Measurements from ENCODE around the gene ALOX15.
"Not testable (repeated sequence)": the region's sequence is repeated elsewhere in the genome, so short reads cannot be mapped to it uniquely, and the experiment has no call there.

Gene ALOX15

GRCh38 chr17:4665027-4665426, 23.5 kb upstream of the ALOX15 start:
- TF ChIP-seq CTCF (IDR thresholded peaks at IDR 0.05; ENCODE audit: low read depth, low read length), result no peak

GRCh38 chr17:4664230-4664629, 22.8 kb upstream of the ALOX15 start:
- no peak overlapping the region for H3K4me3 ChIP-seq (ENCODE audit: low read depth, low read length)
- no peak for TF ChIP-seq CTCF (IDR thresholded peaks at IDR 0.05; ENCODE audit: low read depth, low read length)

More at GRCh38 chr17:4665027-4665426, 23.5 kb upstream of the ALOX15 start:
- H3K4me3 ChIP-seq (ENCODE audit: low read depth, low read length), result no peak overlapping the region

- no peak overlapping the region for H3K4me3 ChIP-seq (ENCODE audit: low read depth, low read length)
- TF ChIP-seq CTCF (IDR thresholded peaks at IDR 0.05; ENCODE audit: low read depth, low read length), result no peak
Observed at GRCh38 chr17:4663711-4664110, 22.2 kb upstream of the ALOX15 start.

- no peak overlapping the region for H3K4me3 ChIP-seq (ENCODE audit: low read depth, low read length)
- TF ChIP-seq CTCF (IDR thresholded peaks at IDR 0.05; ENCODE audit: low read depth, low read length), result no peak
Observed at GRCh38 chr17:4658478-4659305, 17.2 kb upstream of the ALOX15 start.

GRCh38 chr17:4657678-4658077, 16.2 kb upstream of the ALOX15 start:
- no peak overlapping the region for H3K4me3 ChIP-seq (ENCODE audit: low read depth, low read length)
- no peak for TF ChIP-seq CTCF (IDR thresholded peaks at IDR 0.05; ENCODE audit: low read depth, low read length)

- H3K4me3 ChIP-seq (ENCODE audit: low read depth, low read length), result not testable (repeated sequence)
Observed at GRCh38 chr17:4655933-4656332, 14.5 kb upstream of the ALOX15 start.

- TF ChIP-seq CTCF (IDR thresholded peaks at IDR 0.05; ENCODE audit: low read depth, low read length), result no peak
- H3K4me3 ChIP-seq (ENCODE audit: low read depth, low read length), result no peak overlapping the region
Observed at GRCh38 chr17:4652997-4653396, 11.5 kb upstream of the ALOX15 start.

- no peak overlapping the region for H3K4me3 ChIP-seq (ENCODE audit: low read depth, low read length)
- no peak for TF ChIP-seq CTCF (IDR thresholded peaks at IDR 0.05; ENCODE audit: low read depth, low read length)
Observed at GRCh38 chr17:4648741-4649140, 7.3 kb upstream of the ALOX15 start.
